WTC11 (cell line): ENCODE data around the gene RAC2. TPM values are rescaled to one million over a fixed set of nuclear protein-coding genes. Genes with fewer than 3 reads are reported as not detected.

ENCODE experiments used
- ATAC-seq: fragments of 200-7000 bp; cut with Tn5 transposase; 2 replicates; pipeline ENCODE4 v1.10.0; 2021; ENCODE audit warnings: mild to moderate bottlenecking, moderate library complexity
- CTCF ChIA-PET: fragments of 300-600 bp; sonication (Branson Sonifier 250); formaldehyde crosslinking; loops from one replicate; lab custom pipeline; 2021; ENCODE audit warnings: antibody characterized with exemption; lab: Charles Lee
- POLR2A ChIA-PET: fragments of 350-600 bp; sonication (Branson Sonifier 250); formaldehyde crosslinking; loops from one replicate; lab custom pipeline; 2021; ENCODE audit warnings: antibody characterized with exemption; lab: Charles Lee
- DNase-seq: peaks from one replicate; pipeline ENCODE4 v3.0.0; 2021; ENCODE audit warnings: low spot score
- H3K27ac Mint-ChIP-seq: 2 replicates; pipeline ENCODE4 v1.8.0; 2021; ENCODE audit warnings: mixed read lengths
- H3K27me3 Mint-ChIP-seq: 2 replicates; pipeline ENCODE4 v1.8.0; 2021; ENCODE audit warnings: low read depth, mild to moderate bottlenecking, moderate library complexity, mixed read lengths
- H3K36me3 Mint-ChIP-seq: 2 replicates; pipeline ENCODE4 v1.8.0; 2021; ENCODE audit warnings: mixed read lengths
- H3K4me1 Mint-ChIP-seq: 2 replicates; pipeline ENCODE4 v1.8.0; 2022; ENCODE audit warnings: mixed read lengths
- H3K4me3 Mint-ChIP-seq: 2 replicates; pipeline ENCODE4 v1.8.0; 2021; ENCODE audit warnings: mild to moderate bottlenecking, moderate library complexity, mixed read lengths
- H3K9me3 Mint-ChIP-seq: 2 replicates; pipeline ENCODE4 v1.8.0; 2021; ENCODE audit warnings: mixed read lengths
- AFF4 ChIP-seq: sonication (generic); formaldehyde crosslinking; IDR thresholded peaks from 2 replicates; pipeline ENCODE4 v1.8.1; 2023; ENCODE audit warnings: mild to moderate bottlenecking, missing genetic modification reagents, borderline replicate concordance
- ATF1 ChIP-seq: sonication (generic); formaldehyde crosslinking; IDR thresholded peaks from 2 replicates; pipeline ENCODE4 v1.8.1; 2023; ENCODE audit warnings: mild to moderate bottlenecking, moderate library complexity, missing genetic modification reagents
- ATF6 ChIP-seq: sonication (generic); formaldehyde crosslinking; IDR thresholded peaks from 2 replicates; pipeline ENCODE4 v1.8.1; 2023; ENCODE audit warnings: mild to moderate bottlenecking, missing genetic modification reagents
- CREB1 ChIP-seq: sonication (generic); formaldehyde crosslinking; IDR thresholded peaks from 2 replicates; pipeline ENCODE4 v1.8.0; 2023; ENCODE audit warnings: mild to moderate bottlenecking, missing genetic modification reagents
- E2F1 ChIP-seq: sonication (generic); formaldehyde crosslinking; IDR thresholded peaks from 2 replicates; pipeline ENCODE4 v1.8.0; 2022; ENCODE audit warnings: mild to moderate bottlenecking, missing genetic modification reagents
- ELF4 ChIP-seq: sonication (generic); formaldehyde crosslinking; IDR thresholded peaks from 2 replicates; pipeline ENCODE4 v1.8.1; 2022; ENCODE audit warnings: low read depth, mild to moderate bottlenecking, moderate library complexity, missing genetic modification reagents
- ERG ChIP-seq: fragments of 250-450 bp; sonication (Bioruptor Pico); IDR thresholded peaks from 2 replicates; pipeline ENCODE4 v1.8.0; 2021; ENCODE audit warnings: mild to moderate bottlenecking
- ETV6 ChIP-seq: sonication (generic); formaldehyde crosslinking; IDR thresholded peaks from 2 replicates; pipeline ENCODE4 v1.8.1; 2022; ENCODE audit warnings: mild to moderate bottlenecking, missing genetic modification reagents
- JUN ChIP-seq: sonication (generic); formaldehyde crosslinking; IDR thresholded peaks from 2 replicates; pipeline ENCODE4 v1.8.0; 2023; ENCODE audit warnings: mild to moderate bottlenecking, missing genetic modification reagents
- NFE2L1 ChIP-seq: sonication (generic); formaldehyde crosslinking; IDR thresholded peaks from 2 replicates; pipeline ENCODE4 v1.8.1; 2023; ENCODE audit warnings: missing genetic modification reagents
- OVOL2 ChIP-seq: fragments of 250-450 bp; sonication (Bioruptor Pico); IDR thresholded peaks from 2 replicates; pipeline ENCODE4 v1.9.0; 2021; ENCODE audit warnings: mild to moderate bottlenecking, borderline replicate concordance
- PRRX2 ChIP-seq: fragments of 250-450 bp; sonication (Bioruptor Pico); IDR thresholded peaks from 2 replicates; pipeline ENCODE4 v1.8.0; 2021; ENCODE audit warnings: mild to moderate bottlenecking
- RELA ChIP-seq: sonication (generic); formaldehyde crosslinking; IDR thresholded peaks from 2 replicates; pipeline ENCODE4 v1.8.1; 2022; ENCODE audit warnings: missing genetic modification reagents, mild to moderate bottlenecking, borderline replicate concordance
- SMAD3 ChIP-seq: sonication (generic); formaldehyde crosslinking; IDR thresholded peaks from 2 replicates; pipeline ENCODE4 v1.8.0; 2022; ENCODE audit warnings: missing genetic modification reagents, mild to moderate bottlenecking, borderline replicate concordance
- SP1 ChIP-seq: sonication (generic); formaldehyde crosslinking; conservative IDR thresholded peaks from 2 replicates; pipeline ENCODE4 v1.8.1; 2022; ENCODE audit warnings: missing genetic modification reagents
- TEAD1 ChIP-seq: sonication (generic); formaldehyde crosslinking; IDR thresholded peaks from 2 replicates; pipeline ENCODE4 v1.8.0; 2022; ENCODE audit warnings: mild to moderate bottlenecking, missing genetic modification reagents
- ZBTB43 ChIP-seq: sonication (generic); formaldehyde crosslinking; IDR thresholded peaks from 2 replicates; pipeline ENCODE4 v1.8.1; 2023; ENCODE audit warnings: mild to moderate bottlenecking, missing genetic modification reagents
- ZMAT4 ChIP-seq: fragments of 250-450 bp; sonication (Bioruptor Pico); IDR thresholded peaks from 2 replicates; pipeline ENCODE4 v1.9.0; 2021; ENCODE audit warnings: mild to moderate bottlenecking
- ZNF263 ChIP-seq: sonication (generic); formaldehyde crosslinking; IDR thresholded peaks from 2 replicates; pipeline ENCODE4 v1.8.1; 2022; ENCODE audit warnings: low read depth, mild to moderate bottlenecking, moderate library complexity, missing genetic modification reagents
- ZNF423 ChIP-seq: fragments of 250-450 bp; sonication (Bioruptor Pico); IDR thresholded peaks from 2 replicates; pipeline ENCODE4 v2.1.2; 2022; ENCODE audit warnings: mild to moderate bottlenecking, moderate library complexity
- total RNA-seq: library from RNA; stranded (reverse); gene quantifications from 3 replicates; pipeline ENCODE4 v1.2.3, GENCODE V29; 2021

RAC2 gene
- total RNA-seq, 1 experiment from 2014 or later, result 3.6 TPM

- TF ChIP-seq E2F1 (CRISPR knock-in tag) (no peak), ZBTB43 (CRISPR knock-in tag) (no peak), JUN (CRISPR knock-in tag) (no peak), ZNF423 (CRISPR knock-in tag) (no peak), NFE2L1 (CRISPR knock-in tag) (no peak), ATF1 (CRISPR knock-in tag) (no peak), ELF4 (CRISPR knock-in tag) (no peak)
- no peak overlapping the region for H3K27ac Mint-ChIP-seq
- DNase-seq (no peak), ATAC-seq (no peak)
- no peak overlapping the region for H3K4me3 Mint-ChIP-seq
- no peaks in the 10 kb centered on the region; the same call in 1 of the 2 replicates for H3K4me1 Mint-ChIP-seq
- ChIA-PET CTCF (interaction anchor here (1.0 to 2.2 kb wide), 8 partner anchors 10 to 246 kb away, joined by 3 to 21 read pairs (median 5); partner anchors contain the start of gene RAC2), POLR2A (no interaction called here)
- peaks cover 3% of the 10 kb centered on the region for H3K9me3 Mint-ChIP-seq
- peaks cover 3% of the 10 kb centered on the region for H3K27me3 Mint-ChIP-seq
- no peaks in the 10 kb centered on the region for H3K36me3 Mint-ChIP-seq
Observed at GRCh38 chr22:37226514-37226913, 17.6 kb downstream of the RAC2 start.

- TF ChIP-seq ZNF263 (no peak), ETV6 (CRISPR knock-in tag) (no peak)
- no peak overlapping the region for H3K4me3 Mint-ChIP-seq
- no peaks in the 10 kb centered on the region; the same call in none of the 2 replicates for H3K4me1 Mint-ChIP-seq
- no peaks in the 10 kb centered on the region for H3K36me3 Mint-ChIP-seq
- H3K9me3 Mint-ChIP-seq, result peaks cover 7% of the 10 kb centered on the region
- ChIA-PET POLR2A (no interaction called here), CTCF (interaction anchor here (1.0 to 2.2 kb wide), 11 partner anchors 10 to 370 kb away, joined by 3 to 21 read pairs (median 5); partner anchors contain the start of gene RAC2)
- DNase-seq, result no peak
- H3K27me3 Mint-ChIP-seq, result peaks cover 5% of the 10 kb centered on the region
- H3K27ac Mint-ChIP-seq, result no peak overlapping the region
- ATAC-seq, result no peak
Observed at GRCh38 chr22:37226087-37226486, 18.0 kb downstream of the RAC2 start.

GRCh38 chr22:37225481-37225880, 18.6 kb downstream of the RAC2 start:
- peaks cover 10% of the 10 kb centered on the region for H3K27me3 Mint-ChIP-seq
- no peaks in the 10 kb centered on the region for H3K36me3 Mint-ChIP-seq
- ChIA-PET CTCF (interaction anchor here (0.8 to 2.2 kb wide), 12 partner anchors 9 to 369 kb away, joined by 3 to 21 read pairs (median 4); partner anchors contain the start of gene RAC2), POLR2A (no interaction called here)
- H3K4me1 Mint-ChIP-seq, result peaks cover 5% of the 10 kb centered on the region
- H3K27ac Mint-ChIP-seq, result peak overlapping the region; percentile 19; the same call in 1 of the 2 replicates
- ATAC-seq (peak; percentile 44; the same call in 1 of the 2 replicates), DNase-seq (no peak)
- peaks cover 12% of the 10 kb centered on the region for H3K9me3 Mint-ChIP-seq
- TF ChIP-seq TEAD1, result no peak
- TF ChIP-seq ATF6 (CRISPR knock-in tag), result no peak
- TF ChIP-seq ZMAT4 (CRISPR knock-in tag), result no peak
- TF ChIP-seq CREB1 (CRISPR knock-in tag), result no peak
- TF ChIP-seq ERG (CRISPR knock-in tag), result no peak
- TF ChIP-seq SMAD3 (CRISPR knock-in tag), result no peak
- TF ChIP-seq OVOL2 (CRISPR knock-in tag), result no peak
- TF ChIP-seq RELA (CRISPR knock-in tag), result no peak
- no peak for TF ChIP-seq AFF4 (CRISPR knock-in tag)
- no peak for TF ChIP-seq SP1
- TF ChIP-seq PRRX2, result no peak
- H3K4me3 Mint-ChIP-seq, result no peak overlapping the region
